ENCODE data around the gene LRRC36.

GRCh38 chr16:67299269-67299668, 27.3 kb upstream of the LRRC36 start:
- TF ChIP-seq CTCF (IDR thresholded peaks at IDR 0.05; ENCODE audit: insufficient read depth, low read length, poor library complexity, severe bottlenecking) (no peak), EZH2phosphoT487 (conservative IDR thresholded peaks at IDR 0.05; ENCODE audit: low read length) (no peak)

Data from SU-DHL-6 (cell line).